ENCODE data around the gene DPM2. TPM values are rescaled to one million over a fixed set of nuclear protein-coding genes. Genes with fewer than 3 reads are reported as not detected.

The DPM2 gene
- total RNA-seq, 4 donors from 2014 or later: 6.7 to 33.1 (median 15.9) TPM

DNA sequence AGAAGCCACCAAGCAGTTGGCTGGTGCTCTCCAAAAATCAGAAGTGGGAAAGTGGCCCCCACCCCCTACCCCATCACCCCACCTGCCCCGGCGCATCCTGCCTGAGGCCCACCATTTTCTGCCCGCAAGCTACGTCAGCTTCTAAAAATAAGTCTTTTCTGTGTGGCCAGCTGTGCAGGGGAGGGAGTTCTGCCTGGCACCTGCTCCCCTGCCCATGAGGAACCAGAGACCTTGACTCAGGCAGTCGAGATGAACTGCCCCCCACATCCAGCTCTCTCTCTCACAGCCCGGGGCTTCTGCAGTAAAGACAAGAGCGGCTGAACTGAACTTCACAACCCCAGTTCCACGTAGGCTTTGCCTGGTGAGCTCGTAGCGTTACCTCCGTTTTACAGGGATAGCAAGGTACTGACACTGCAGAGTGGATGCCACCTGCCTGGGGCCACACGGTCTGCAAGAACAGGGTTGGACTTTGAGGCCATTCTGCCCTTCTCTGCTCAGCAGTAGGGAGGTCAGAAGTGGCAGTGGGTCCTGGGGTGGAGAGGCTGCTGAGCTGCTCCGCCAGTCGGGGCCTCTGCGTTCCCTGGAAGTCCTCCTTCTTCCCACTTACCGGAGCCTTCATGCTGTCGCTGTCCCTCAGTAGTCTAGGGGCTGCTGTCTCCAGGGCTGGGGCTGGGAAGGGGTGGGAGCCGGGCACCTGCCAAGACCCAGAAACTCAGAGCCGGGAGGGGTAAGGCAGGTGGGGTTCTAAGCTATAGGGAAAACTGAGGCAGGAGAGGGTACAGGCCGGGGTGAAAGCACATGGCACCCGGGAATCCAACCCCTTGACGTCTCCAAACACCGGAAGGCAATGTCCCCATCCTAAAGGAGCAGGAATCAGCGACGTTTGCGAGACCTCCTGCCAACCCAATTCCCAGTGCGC, 21.6 kb downstream of the DPM2 start:
- Histone ChIP-seq H3K27me3 (no peaks in the 10 kb centered on the region), H3K4me1 (peaks cover 0 to 4% of the 10 kb centered on the region in 2 donors), H3K27ac (peak overlapping the region; percentile 64 to 70), H3K9me3 (no peaks in the 10 kb centered on the region), H3K4me3 (peak overlapping the region; percentile 58 to 81), H3K36me3 (no peaks in the 10 kb centered on the region)
- DNase-seq: peak in 1 of 2 donors; percentile 28
- TF ChIP-seq, protein P1, sequence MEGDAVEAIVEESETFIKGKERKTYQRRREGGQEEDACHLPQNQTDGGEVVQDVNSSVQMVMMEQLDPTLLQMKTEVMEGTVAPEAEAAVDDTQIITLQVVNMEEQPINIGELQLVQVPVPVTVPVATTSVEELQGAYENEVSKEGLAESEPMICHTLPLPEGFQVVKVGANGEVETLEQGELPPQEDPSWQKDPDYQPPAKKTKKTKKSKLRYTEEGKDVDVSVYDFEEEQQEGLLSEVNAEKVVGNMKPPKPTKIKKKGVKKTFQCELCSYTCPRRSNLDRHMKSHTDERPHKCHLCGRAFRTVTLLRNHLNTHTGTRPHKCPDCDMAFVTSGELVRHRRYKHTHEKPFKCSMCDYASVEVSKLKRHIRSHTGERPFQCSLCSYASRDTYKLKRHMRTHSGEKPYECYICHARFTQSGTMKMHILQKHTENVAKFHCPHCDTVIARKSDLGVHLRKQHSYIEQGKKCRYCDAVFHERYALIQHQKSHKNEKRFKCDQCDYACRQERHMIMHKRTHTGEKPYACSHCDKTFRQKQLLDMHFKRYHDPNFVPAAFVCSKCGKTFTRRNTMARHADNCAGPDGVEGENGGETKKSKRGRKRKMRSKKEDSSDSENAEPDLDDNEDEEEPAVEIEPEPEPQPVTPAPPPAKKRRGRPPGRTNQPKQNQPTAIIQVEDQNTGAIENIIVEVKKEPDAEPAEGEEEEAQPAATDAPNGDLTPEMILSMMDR (IDR thresholded peaks at IDR 0.05): no peak
- intact Hi-C loops (cut with DNase I; ENCODE audit: low total_unique reads): no loop called here

DNA sequence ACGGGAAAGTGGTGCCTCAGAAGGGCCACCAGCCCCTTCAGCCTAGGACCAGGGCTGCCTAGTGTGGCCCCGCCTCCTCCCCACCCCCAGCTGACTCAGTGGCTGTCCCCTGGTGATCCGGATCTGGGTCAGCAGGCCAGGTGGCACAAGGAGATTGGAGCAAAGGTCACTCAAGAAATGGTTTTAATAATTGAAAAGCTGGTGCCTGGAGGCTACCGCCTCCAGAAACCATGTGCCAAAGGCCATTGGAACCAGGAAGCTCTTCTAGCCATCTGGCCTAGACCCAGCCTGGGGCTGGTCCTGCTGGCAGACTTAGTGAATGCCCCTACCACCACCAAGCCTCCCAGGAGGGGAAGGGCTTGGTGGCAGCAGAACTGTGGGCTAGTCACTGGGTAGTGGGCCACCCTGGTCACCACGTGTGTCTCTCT, 22.3 kb downstream of the DPM2 start:
- Histone ChIP-seq H3K4me3 (peak overlapping the region in 1 of 2 donors; percentile 58), H3K4me1 (peaks cover 0 to 4% of the 10 kb centered on the region in 2 donors), H3K27me3 (no peaks in the 10 kb centered on the region), H3K36me3 (no peaks in the 10 kb centered on the region), H3K9me3 (no peaks in the 10 kb centered on the region), H3K27ac (peak overlapping the region; percentile 11 to 70)
- DNase-seq: no peak
- TF ChIP-seq, protein P1 (IDR thresholded peaks at IDR 0.05): no peak
- no peak for TF ChIP-seq POLR2A (IDR thresholded peaks at IDR 0.05)
- intact Hi-C loops (cut with DNase I; ENCODE audit: low total_unique reads): no loop called here

- TF ChIP-seq, protein P1 (IDR thresholded peaks at IDR 0.05): no peak
- TF ChIP-seq POLR2A (IDR thresholded peaks at IDR 0.05): no peak
- intact Hi-C loops (cut with DNase I; ENCODE audit: low total_unique reads): no loop called here
- DNase-seq: no peak
- H3K4me3 ChIP-seq: no peak overlapping the region
- H3K4me1 ChIP-seq: peaks cover 0 to 4% of the 10 kb centered on the region in 2 donors
- no peaks in the 10 kb centered on the region for H3K9me3 ChIP-seq
- no peaks in the 10 kb centered on the region for H3K36me3 ChIP-seq
- H3K27ac ChIP-seq: no peak overlapping the region
- no peaks in the 10 kb centered on the region for H3K27me3 ChIP-seq
These were observed 24.0 kb downstream of the DPM2 start for GRCh38 chr9:127913682-127914081.

- no peak overlapping the region for H3K4me3 ChIP-seq
- no peaks in the 10 kb centered on the region for H3K9me3 ChIP-seq
- intact Hi-C loops (cut with DNase I; ENCODE audit: low total_unique reads): no loop called here
- TF ChIP-seq, protein P1 (IDR thresholded peaks at IDR 0.05): no peak
- TF ChIP-seq POLR2A (IDR thresholded peaks at IDR 0.05): no peak
- H3K36me3 ChIP-seq: no peaks in the 10 kb centered on the region
- DNase-seq: no peak
- H3K27me3 ChIP-seq: no peaks in the 10 kb centered on the region
- peaks cover 0 to 4% of the 10 kb centered on the region in 2 donors for H3K4me1 ChIP-seq
- no peak overlapping the region for H3K27ac ChIP-seq
These were observed 24.8 kb downstream of the DPM2 start for GRCh38 chr9:127912882-127913281.

DNA sequence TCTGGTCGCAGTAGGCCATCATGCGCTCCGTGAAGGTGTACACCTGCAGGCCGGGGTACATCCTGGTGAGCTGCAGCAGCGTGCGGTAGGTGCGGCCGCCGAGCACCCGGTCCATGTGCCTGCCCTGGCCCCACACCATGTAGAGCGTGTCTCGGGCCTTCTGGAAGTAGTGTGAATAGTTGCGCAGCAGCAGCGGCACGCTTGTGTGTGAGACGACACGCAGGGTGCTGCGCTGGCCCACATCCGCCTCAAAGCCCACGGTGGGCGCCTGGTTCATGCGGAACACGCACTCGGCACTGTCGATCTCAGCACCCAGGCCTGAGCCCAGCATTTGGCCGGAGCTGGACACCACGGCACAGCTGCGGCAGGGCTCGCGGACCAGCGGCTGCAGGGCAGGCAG, 25.4 kb downstream of the DPM2 start:
- H3K27ac ChIP-seq: no peak overlapping the region
- no peaks in the 10 kb centered on the region for H3K36me3 ChIP-seq
- DNase-seq: no peak
- H3K4me3 ChIP-seq: no peak overlapping the region
- peaks cover under 1% of the 10 kb centered on the region in 2 donors for H3K4me1 ChIP-seq
- intact Hi-C loops (cut with DNase I; ENCODE audit: low total_unique reads): no loop called here
- H3K9me3 ChIP-seq: no peaks in the 10 kb centered on the region
- TF ChIP-seq, protein P1 (IDR thresholded peaks at IDR 0.05): no peak
- no peak for TF ChIP-seq POLR2A (IDR thresholded peaks at IDR 0.05)
- H3K27me3 ChIP-seq: no peaks in the 10 kb centered on the region

Data from uterus (tissue), 4 donors.